HL-60 (cell line): ENCODE measurements around the gene PTPRT.

Source experiments
- CTCF ChIP-seq: IDR thresholded peaks from one replicate; pipeline ENCODE4 v1.5.1; 2011; ENCODE audit warnings: low read length, control low read depth, inconsistent platforms; ENCODE audit not compliant: insufficient read depth
- REST ChIP-seq: IDR thresholded peaks from 2 replicates; pipeline ENCODE4 v1.6.1; 2012; ENCODE audit warnings: low read depth; ENCODE audit not compliant: insufficient replicate concordance
- SPI1 ChIP-seq: IDR thresholded peaks from 2 replicates; pipeline ENCODE4 v1.6.1; 2012; ENCODE audit warnings: low read depth, mild to moderate bottlenecking, borderline replicate concordance

- TF ChIP-seq CTCF (no peak), SPI1 (no peak), REST (no peak)
Measured at GRCh38 chr20:42862446-42862845, 327.3 kb downstream of the PTPRT start.
